ENCODE measurements around the gene PPP2R5E. TPM values are rescaled to one million over a fixed set of nuclear protein-coding genes. Genes with fewer than 3 reads are reported as not detected.

PPP2R5E gene
- total RNA-seq, 4 donors from 2014 or later = 26.3 to 30.7 (median 30.2) TPM

DNA sequence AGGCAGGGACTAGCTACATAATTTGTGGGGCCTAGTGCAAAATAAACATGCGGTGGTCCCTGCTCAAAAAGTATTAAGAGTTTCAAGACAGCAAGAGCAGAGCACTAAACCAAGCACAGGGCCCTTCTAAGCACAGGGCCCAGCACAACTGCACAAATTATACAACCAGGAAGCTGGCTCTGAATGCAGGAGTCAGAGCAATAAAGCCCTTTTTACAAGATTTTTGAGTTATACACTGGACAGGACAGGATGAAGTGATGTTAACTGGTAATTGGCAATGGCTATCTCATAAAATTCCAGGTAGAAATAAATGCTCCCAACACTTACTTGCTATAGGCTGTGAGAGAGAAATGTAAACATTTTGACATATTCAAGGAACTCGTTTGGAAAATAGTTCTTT is 138.3 kb downstream of the PPP2R5E start:
- WGBS = 60% methylated on average over 2 of the region's 2 CpGs
- no peak overlapping the region for H3K27ac ChIP-seq (replicated peaks in 1 of 4)
- TF ChIP-seq POLR2A (IDR thresholded peaks at IDR 0.05; ENCODE audit: low read depth) = no peak
- TF ChIP-seq POLR2AphosphoS5 (IDR thresholded peaks at IDR 0.05) = no peak
- TF ChIP-seq, protein P1, sequence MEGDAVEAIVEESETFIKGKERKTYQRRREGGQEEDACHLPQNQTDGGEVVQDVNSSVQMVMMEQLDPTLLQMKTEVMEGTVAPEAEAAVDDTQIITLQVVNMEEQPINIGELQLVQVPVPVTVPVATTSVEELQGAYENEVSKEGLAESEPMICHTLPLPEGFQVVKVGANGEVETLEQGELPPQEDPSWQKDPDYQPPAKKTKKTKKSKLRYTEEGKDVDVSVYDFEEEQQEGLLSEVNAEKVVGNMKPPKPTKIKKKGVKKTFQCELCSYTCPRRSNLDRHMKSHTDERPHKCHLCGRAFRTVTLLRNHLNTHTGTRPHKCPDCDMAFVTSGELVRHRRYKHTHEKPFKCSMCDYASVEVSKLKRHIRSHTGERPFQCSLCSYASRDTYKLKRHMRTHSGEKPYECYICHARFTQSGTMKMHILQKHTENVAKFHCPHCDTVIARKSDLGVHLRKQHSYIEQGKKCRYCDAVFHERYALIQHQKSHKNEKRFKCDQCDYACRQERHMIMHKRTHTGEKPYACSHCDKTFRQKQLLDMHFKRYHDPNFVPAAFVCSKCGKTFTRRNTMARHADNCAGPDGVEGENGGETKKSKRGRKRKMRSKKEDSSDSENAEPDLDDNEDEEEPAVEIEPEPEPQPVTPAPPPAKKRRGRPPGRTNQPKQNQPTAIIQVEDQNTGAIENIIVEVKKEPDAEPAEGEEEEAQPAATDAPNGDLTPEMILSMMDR (IDR thresholded peaks at IDR 0.05) = no peak
- no peak for TF ChIP-seq EP300 (IDR thresholded peaks at IDR 0.05)
- intact Hi-C loops (cut with DNase I) = no loop called here
- peaks cover 0 to 12% (median 3%) of the 10 kb centered on the region in 4 donors for H3K36me3 ChIP-seq
- DNase-seq (ENCODE audit: extremely low spot score) = no peak
- H3K9me3 ChIP-seq = no peaks in the 10 kb centered on the region
- no peaks in the 10 kb centered on the region for H3K27me3 ChIP-seq
- H3K4me1 ChIP-seq = peaks cover 9 to 38% (median 30%) of the 10 kb centered on the region in 4 donors
- no peak overlapping the region for H3K4me3 ChIP-seq

DNA sequence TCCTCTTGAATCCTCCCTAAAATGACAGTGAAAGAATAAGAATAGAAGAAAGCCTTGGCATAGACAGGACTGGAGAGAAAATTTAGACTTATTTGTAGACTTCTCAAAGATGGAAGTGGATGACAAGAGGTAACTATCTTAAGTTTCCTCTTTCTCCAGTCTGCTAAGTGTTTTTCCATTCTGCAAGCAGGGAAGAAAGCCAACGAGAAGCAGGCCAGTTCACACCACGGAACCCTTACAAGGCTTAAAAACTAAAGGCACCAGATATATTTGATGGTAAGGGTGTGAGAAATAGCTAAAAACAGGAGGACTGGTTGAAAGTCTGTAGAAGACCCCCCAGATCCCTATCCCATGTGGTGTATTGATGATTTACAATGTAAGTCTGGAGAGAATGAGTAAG is 141.5 kb downstream of the PPP2R5E start:
- H3K4me1 ChIP-seq = peaks cover 9 to 38% (median 30%) of the 10 kb centered on the region in 4 donors
- H3K36me3 ChIP-seq = peaks cover 0 to 4% (median 2%) of the 10 kb centered on the region in 4 donors
- no peak overlapping the region for H3K4me3 ChIP-seq
- intact Hi-C loops (cut with DNase I) = no loop called here
- no peaks in the 10 kb centered on the region for H3K27me3 ChIP-seq
- H3K27ac ChIP-seq (replicated peaks in 1 of 4) = peak overlapping the region in 1 of 4 donors; percentile 17
- WGBS = 37% methylated on average over 2 of the region's 2 CpGs
- TF ChIP-seq POLR2AphosphoS5 (IDR thresholded peaks at IDR 0.05) = no peak
- no peak for TF ChIP-seq EP300 (IDR thresholded peaks at IDR 0.05)
- no peak for TF ChIP-seq POLR2A (IDR thresholded peaks at IDR 0.05; ENCODE audit: low read depth)
- TF ChIP-seq, protein P1 (IDR thresholded peaks at IDR 0.05) = no peak
- H3K9me3 ChIP-seq = no peaks in the 10 kb centered on the region
- no peak for DNase-seq (ENCODE audit: extremely low spot score)

DNA sequence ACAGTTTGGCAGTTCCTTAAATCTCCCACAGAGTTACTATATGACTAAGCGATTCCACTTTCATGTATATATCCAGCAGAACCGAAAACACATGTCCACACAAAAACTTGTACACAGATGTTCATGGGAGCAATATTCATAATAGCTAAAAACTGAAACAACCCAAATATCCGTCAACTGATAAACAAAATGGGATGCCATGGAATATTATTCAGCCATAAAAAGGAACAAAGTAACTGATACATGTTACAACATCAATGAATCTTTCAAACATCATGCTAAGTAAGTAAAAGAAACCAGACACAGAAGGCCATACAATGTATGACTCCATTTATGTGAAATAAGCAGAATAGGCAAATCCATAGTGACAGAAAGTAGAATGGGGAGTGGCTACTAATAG is 144.2 kb downstream of the PPP2R5E start:
- Histone ChIP-seq H3K9me3 (no peaks in the 10 kb centered on the region), H3K27me3 (no peaks in the 10 kb centered on the region), H3K4me3 (no peak overlapping the region), H3K36me3 (peaks cover 0 to 14% (median 8%) of the 10 kb centered on the region in 4 donors), H3K27ac (replicated peaks in 1 of 4) (no peak overlapping the region), H3K4me1 (peaks cover 9 to 26% (median 21%) of the 10 kb centered on the region in 4 donors)
- intact Hi-C loops (cut with DNase I) = no loop called here
- TF ChIP-seq EP300 (IDR thresholded peaks at IDR 0.05) (no peak), POLR2A (IDR thresholded peaks at IDR 0.05; ENCODE audit: low read depth) (no peak), POLR2AphosphoS5 (IDR thresholded peaks at IDR 0.05) (no peak)
- TF ChIP-seq, protein P1 (IDR thresholded peaks at IDR 0.05) = no peak
- DNase-seq (ENCODE audit: extremely low spot score) = no peak
- WGBS = 100% methylated on average over 3 of the region's 3 CpGs

DNA sequence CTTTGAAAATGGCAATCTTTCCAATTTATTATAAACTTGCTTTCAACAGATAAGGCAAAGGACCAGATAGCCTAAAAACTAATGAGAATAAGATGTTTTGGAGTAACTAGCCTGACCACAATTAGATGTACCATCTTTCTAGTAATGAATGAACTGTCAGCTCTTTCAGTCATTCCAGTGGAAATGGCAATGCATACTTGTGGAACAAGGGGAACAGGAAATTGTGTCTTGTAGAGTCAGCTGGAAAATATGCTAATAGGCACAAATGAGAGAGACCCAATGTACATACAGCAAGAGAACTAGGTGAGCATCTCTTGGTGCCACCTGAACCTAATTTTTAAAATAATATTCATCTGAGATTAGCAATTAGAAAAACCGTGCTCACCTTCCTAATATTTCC is 148.3 kb downstream of the PPP2R5E start:
- Histone ChIP-seq H3K4me3 (no peak overlapping the region), H3K27ac (replicated peaks in 1 of 4) (no peak overlapping the region), H3K27me3 (no peaks in the 10 kb centered on the region), H3K9me3 (no peaks in the 10 kb centered on the region), H3K4me1 (no peaks in the 10 kb centered on the region), H3K36me3 (peaks cover 17 to 40% (median 25%) of the 10 kb centered on the region in 4 donors)
- TF ChIP-seq, protein P1 (IDR thresholded peaks at IDR 0.05) = no peak
- no peak for TF ChIP-seq POLR2AphosphoS5 (IDR thresholded peaks at IDR 0.05)
- TF ChIP-seq EP300 (IDR thresholded peaks at IDR 0.05) = no peak
- no peak for TF ChIP-seq POLR2A (IDR thresholded peaks at IDR 0.05; ENCODE audit: low read depth)
- no peak for DNase-seq (ENCODE audit: extremely low spot score)
- intact Hi-C loops (cut with DNase I) = no loop called here
- WGBS = 92% methylated on average over 1 of the region's 1 CpG

DNA sequence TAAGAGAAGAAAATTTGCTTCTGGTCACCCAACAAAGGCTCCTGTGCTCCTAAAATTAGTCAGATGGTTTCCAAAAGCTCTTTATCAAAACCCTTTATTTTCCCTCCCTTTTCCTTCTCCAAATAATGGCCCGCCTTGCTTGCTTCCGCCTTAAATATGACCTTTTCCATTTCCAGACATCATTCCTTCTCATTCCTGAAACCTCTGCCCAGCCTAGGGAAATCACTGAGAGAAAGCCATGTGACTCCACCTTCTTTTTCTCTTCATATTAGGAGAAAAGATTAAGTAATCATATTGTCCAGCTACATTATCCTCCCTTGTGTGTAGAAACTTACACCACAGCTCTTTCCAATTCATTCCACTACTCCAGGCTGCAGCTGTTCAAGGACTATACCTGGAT is 148.7 kb downstream of the PPP2R5E start:
- Histone ChIP-seq H3K27me3 (no peaks in the 10 kb centered on the region), H3K4me1 (no peaks in the 10 kb centered on the region), H3K36me3 (peaks cover 16 to 40% (median 26%) of the 10 kb centered on the region in 4 donors), H3K27ac (replicated peaks in 1 of 4) (no peak overlapping the region), H3K4me3 (no peak overlapping the region), H3K9me3 (no peaks in the 10 kb centered on the region)
- no peak for DNase-seq (ENCODE audit: extremely low spot score)
- TF ChIP-seq EP300 (IDR thresholded peaks at IDR 0.05) (no peak), POLR2AphosphoS5 (IDR thresholded peaks at IDR 0.05) (no peak), POLR2A (IDR thresholded peaks at IDR 0.05; ENCODE audit: low read depth) (no peak)
- TF ChIP-seq, protein P1 (IDR thresholded peaks at IDR 0.05) = no peak
- WGBS = 94% methylated on average over 2 of the region's 2 CpGs
- intact Hi-C loops (cut with DNase I) = no loop called here
